ENCODE results near the gene SLC40A1.

SLC40A1 gene

DNA sequence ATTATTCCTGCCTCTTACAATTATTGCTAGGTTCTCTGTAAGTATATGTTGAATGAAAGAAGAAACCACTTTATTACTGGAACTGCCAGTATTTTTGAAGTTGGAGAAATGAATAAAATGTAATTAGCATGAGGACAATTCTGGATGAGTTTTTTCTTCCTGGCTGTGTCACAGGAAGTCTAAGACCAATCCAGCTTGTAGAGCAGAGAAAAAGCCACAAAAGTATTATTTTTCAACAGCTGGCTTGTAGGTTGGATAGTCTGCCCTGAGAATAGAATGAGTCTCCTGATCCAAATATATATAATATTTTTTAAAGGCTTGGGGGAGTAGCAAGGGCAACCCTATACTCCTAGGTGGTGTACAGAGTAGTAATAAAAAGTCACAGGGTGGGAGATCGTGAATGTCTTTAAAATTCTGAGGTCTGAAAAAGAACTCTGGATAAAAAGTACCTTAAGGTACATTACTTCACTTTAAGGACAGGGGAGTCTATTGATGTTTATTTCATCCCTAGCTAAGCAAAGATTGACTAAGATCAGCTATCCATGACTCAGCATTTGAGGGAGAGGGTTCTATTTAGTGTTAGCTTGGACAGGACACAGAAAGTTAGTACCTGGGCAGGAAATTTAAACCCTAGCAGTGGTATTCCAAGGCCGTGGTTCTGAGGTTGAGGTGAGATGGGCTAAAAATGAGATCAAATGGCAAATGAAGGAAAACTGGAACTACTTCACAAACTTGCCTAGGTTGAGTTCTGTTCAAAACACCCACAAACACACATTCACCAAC is 31.7 kb downstream of the SLC40A1 start:
- no peak overlapping the region for H3K4me3 ChIP-seq (ENCODE audit: low read depth, low read length)
- no peak for DNase-seq (ENCODE audit: low read depth)

DNA sequence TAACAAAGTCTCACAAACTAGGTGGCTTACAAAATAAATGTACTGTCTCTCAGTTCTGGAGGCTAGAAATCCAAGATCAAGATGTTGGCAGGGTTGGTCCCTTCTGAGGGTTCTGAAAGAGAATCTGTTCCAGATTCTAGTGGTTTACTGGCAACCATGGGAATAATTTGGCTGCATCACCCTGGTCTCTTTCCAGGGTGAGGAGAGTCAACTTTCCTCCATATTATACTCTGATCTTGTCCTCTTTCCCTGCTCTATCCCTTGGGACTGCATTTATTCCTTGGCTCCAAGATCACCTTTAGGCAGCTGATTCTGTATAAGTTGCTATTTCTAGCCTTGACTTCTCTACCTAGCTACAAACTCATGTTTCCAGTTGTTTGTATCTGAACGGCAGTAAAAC is 35.2 kb downstream of the SLC40A1 start:
- DNase-seq (ENCODE audit: low read depth): no peak
- no peak overlapping the region for H3K4me3 ChIP-seq (ENCODE audit: low read depth, low read length)

DNA sequence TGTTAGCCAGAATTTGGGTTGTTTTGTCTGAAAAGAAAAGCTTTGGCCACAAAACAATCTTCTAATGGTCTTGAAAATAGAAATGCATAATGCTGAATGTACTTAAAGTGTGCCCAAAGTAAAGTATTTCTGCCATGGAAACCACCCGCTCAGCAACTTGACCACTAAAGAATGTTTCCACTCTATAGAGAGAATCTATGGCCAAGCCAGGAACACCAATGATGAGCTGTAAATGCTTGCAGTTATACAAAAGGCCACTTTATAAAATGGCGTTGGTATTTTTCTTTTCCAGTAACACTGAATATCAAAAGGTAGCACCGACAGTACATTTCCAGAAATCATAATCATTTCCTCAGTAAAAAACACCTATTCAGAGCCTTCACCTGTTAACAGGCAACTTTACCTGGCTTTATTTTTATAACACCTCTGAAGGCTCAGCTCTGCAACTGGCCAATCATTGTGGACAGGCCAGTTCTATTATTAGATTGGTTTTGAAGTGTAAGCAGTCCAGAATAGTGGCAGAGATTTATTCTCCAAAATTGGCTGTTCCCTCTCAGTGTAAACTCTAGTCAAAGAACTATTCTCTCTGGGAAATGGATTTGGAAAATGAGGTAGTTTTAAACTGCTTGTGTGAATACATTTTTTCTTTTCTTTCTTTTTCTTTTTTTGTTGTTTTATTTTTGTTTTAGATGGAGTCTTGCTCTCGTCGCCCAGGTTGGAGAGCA is 36.1 kb downstream of the SLC40A1 start:
- no peak overlapping the region for H3K4me3 ChIP-seq (ENCODE audit: low read depth, low read length)
- no peak for DNase-seq (ENCODE audit: low read depth)

DNA sequence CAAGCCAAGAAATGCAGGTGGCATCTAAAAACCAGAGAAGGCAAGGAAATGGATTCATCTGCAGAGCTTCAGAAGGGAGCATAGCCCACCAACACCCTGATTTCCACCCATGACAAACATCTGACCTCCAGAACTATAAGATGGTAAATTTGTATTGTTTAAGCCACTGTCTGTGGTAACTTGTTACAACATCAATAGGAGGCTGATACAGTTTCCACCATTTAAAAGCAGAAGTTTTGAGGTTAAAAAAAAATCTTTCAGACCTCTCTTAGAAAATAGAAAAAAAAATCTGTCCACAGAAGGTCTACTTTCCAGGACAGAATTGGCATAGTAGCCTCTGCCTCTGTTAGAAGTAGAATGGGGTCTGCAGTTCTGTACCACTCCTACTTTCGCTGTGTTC is 37.2 kb downstream of the SLC40A1 start:
- no peak for DNase-seq (ENCODE audit: low read depth)
- no peak overlapping the region for H3K4me3 ChIP-seq (ENCODE audit: low read depth, low read length)

DNA sequence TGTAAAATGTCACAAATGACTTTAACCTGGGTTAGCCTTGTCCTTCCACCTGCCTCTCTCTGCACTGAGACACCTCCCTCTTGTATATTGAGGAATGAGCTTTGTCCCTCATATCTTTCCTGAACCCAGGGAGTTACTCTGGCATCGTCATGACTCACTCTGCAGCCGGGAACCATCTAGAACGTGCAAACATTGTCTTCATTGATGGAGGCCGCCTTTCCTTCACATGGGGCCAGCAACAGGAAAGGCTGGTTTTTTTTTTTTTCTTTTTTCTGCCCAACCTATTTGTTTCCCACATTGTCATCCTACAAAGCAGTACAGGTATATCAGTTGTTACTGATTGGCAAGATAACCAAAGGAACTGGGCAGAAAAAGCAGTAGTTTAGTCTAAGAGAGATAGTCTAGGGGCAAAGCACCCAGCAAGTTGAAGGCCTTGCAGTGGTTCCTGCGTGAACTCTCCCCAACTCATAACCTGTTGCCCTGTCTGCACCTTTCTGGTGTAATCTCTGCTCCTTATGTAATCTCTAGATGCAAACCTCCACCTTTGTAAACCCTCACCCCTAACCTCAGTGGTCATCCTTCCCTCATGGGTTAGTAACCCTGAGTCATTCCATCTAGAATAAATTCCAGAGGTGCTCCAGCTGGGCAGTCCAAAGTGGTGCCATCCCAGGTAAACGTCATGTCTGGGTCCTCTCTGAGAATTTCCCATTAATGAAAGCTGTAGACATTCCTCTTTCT is 38.3 kb downstream of the SLC40A1 start:
- no peak overlapping the region for H3K4me3 ChIP-seq (ENCODE audit: low read depth, low read length)
- no peak for DNase-seq (ENCODE audit: low read depth)

DNA sequence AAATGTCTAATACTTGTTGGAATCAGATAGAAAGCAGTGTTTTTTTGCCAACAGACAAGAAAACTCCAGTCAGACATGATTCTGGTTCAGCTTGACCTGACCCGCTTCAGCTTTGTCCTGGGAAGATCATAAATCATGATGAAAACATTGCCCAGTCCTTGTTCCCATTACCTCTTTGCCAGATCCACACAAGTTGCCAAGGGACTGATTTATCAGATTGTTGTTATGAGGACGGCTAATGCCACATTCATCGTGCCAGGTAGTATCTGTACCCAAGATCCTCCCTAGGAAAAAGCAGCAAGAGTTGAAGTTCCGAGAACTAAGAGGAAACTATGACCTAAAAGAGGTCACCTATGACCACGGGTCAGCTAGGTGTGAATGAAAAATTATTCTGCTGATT is 39.0 kb downstream of the SLC40A1 start:
- DNase-seq (ENCODE audit: low read depth): no peak
- H3K4me3 ChIP-seq (ENCODE audit: low read depth, low read length): no peak overlapping the region

DNA sequence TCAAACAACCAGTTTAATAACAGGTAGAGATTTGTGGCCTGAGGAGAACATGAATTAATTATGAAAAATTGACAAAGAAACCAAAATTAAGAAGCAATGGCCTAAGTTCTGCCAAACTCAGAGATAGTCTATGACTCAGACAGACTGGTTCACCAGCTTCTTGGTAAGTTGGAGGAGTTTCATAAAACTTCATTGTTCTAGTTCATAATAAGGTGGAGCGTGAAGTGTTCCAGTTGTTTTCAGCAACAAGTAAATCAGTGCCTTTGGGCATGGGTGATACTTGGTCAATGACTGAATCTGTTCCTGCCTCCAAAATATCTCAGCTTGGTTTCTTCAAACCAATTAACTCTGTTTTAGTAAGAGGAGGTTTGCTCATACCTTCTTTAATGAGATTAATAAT is 40.0 kb downstream of the SLC40A1 start:
- no peak for DNase-seq (ENCODE audit: low read depth)
- H3K4me3 ChIP-seq (ENCODE audit: low read depth, low read length): no peak overlapping the region

DNA sequence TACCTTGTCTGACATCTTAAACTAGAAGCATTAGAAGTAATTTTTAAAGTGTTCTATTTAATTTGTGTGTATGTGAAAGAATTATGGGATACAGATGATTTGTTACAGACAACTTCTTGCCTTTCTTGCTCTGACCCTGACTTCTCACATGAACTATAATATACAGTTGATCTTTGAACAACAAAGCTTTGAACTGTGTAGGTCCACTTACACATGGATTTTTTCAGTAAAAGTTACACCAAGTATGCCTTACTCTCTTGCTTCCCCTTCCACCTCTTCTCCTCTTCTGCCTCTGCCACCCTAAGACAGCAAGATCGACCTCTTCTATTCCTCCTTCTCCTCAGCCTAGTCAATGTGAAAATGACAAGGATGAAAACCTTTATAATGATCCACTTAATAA is 42.2 kb downstream of the SLC40A1 start:
- H3K4me3 ChIP-seq (ENCODE audit: low read depth, low read length): no peak overlapping the region
- DNase-seq (ENCODE audit: low read depth): no peak

DNA sequence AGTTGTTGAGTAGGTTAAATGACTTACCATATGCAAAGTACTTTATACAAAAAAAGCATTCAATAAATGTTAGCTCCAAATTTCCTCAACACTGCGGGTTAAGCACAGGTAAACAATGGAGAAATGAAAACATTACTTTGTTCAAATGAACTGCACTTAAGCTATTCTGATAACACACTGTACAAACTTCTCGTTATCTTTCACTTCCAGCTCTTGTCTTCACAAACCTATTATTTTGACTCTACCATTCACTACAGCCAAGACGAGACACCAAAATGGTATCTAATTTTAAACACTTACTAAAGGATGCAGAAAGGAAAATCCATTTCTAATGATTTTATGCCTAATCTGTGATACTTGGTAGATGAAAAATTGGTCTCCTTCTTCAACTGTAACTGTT is 43.8 kb downstream of the SLC40A1 start:
- DNase-seq (ENCODE audit: low read depth): no peak
- H3K4me3 ChIP-seq (ENCODE audit: low read depth, low read length): no peak overlapping the region

DNA sequence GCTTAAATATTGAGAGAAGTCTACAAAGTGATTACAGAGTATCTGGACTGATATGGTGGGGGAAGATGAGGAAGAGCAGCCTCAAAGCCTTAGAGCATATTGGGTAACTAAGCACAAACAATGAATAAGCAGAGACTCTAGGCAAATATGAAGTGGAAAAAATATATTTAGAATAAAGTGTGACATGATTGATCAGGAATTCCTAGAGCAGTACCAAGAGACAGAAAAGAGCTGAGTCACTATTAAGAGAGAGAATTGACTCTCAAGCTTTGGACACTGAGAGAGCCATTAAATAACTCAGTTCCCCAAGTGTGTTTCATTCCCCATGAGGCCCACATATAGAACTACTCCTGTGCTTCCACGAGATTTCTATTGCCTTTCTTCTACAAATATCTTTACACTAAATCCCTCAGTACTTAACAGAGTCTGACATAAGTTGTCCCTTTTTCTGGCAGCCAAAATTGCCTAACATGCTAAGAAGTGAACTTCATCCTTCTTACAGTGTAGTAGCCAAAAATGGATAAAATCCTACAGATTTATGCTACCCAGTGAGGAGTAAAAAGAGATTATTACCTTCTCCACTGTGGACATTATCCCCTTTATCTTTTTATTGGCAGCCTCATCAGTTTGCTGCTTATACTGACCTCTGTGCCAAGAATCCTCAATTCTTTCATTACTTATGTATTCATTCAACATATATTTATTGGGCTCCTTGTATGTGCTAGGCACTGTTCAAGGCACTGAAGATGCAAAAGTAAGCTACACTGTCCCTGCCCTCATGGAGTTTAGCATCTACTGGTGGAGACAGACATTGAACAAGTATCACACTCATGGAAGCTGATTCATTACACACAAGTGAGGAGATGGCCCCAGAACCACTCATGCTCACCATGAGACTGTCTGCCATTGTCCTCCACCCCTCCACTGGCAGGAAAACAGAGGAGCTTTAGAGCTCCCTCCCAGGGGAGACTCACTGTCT is 45.4 kb downstream of the SLC40A1 start:
- H3K4me3 ChIP-seq (ENCODE audit: low read depth, low read length): no peak overlapping the region
- DNase-seq (ENCODE audit: low read depth): peak; percentile 53

DNA sequence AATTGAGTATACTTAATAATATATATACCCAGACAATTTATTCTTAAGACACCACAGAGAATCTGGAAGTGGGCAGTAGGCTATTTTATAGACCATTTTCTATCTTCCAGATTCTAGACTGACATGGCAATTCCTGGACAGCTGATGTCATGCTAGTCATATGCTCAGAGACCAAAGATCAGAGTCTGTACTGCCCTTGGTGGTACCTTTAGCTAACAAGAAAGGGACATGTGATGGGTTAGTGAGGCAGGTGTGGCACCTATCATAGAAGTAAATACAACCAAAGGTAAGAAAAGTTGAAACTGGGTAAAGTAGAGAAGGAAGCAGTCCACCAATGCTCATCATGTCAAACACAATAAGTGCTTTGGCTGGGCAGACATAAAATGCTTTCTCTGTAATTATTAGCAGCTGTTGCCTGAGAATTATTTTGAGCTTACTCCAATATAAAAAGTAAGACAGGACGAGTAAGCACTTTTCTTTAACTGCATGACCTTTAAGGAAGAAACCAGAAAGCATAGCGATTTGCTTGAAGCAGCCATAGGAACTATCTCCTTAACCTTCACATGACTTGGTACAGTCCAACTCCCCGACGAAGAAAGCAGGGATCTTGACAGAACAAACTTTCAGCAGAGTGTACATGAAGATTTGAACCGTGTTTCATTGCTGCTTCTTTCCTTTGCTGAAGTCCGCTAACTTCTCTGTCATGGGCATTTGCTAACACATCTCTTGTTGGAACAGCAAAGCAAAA is 47.1 kb downstream of the SLC40A1 start:
- DNase-seq (ENCODE audit: low read depth): no peak
- H3K4me3 ChIP-seq (ENCODE audit: low read depth, low read length): no peak overlapping the region

DNA sequence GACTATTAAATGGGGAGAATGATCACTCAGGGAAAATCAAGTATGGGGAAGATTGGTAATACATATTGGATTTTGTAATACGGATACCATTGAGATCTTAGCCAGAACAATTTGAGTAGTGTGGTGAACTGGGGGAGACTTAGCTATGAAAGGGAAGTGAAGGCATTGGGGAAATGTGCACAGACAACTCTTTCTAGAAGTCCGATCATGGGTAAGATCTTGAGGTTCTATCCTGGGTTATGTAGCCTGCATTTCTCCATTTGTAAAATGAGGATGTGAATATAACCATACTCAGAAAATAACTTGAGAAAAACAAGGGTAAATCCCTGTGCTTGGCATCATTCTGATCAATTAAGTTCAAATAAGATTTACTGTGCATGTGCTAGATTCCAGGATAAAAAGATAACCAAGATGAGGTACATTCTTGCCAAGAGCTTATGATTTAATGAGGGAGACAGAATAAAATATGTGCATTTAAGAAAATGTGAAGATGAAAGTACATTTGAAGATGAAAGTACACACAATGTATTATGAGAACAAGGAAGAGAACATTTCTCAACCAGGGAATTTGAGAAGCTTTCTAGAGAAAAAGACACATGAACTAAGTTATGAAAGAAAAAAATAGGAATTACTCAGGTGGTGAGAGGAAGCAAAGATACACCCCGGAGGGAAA is 49.5 kb downstream of the SLC40A1 start:
- DNase-seq (ENCODE audit: low read depth): no peak
- H3K4me3 ChIP-seq (ENCODE audit: low read depth, low read length): no peak overlapping the region

DNA sequence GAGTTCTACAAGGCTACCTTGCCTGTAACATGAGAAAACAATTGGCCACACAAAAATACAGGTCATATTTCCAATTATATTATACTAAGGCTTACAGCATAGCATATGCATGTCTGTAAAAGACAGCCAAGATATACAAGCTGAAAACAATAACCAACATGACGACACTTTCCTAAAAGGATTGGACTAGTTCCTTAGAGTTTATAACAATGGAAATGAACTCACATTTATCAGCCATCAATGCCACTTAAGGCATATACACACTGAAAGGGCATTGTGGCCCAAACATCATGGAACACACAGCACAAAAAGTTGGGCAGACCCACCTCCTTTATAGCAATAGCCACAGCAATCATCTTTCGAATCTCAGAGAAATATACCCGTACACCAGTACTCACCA is 52.0 kb downstream of the SLC40A1 start:
- DNase-seq (ENCODE audit: low read depth): no peak
- H3K4me3 ChIP-seq (ENCODE audit: low read depth, low read length): no peak overlapping the region

DNA sequence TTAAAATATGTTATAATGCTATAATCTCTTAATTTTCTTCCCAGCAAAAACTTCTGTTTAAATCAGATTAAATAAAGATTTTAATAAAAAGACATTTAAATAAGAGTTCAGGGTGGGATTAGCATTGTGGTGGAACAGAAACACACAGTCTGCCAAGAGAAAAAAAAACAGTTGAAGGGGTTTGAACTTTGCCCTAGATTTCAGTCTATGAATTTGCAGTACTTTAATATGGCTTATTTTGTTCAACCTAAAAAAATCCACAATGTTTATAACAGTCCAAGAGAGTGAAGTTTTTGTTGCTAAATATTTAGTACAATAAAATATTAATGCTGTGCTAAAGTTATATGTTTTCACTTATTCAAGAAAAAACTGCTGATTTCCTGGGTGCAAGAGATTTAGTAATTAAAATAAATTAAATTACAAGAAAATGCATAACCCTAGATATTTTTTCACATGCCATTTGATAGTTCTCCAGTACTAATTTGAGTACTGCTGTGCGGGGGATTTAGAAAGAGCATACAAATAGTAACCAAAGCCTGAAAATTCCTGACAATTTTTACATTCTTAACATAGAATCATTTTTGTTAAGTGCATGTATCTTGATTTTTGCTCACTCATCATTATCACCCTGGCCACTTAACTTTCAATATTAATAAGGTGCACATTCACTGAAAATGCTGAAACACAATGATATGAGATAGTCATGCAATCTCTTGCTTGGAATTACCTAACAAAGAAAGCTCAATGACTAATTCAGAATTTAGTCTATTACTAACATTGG is 52.6 kb downstream of the SLC40A1 start:
- no peak for DNase-seq (ENCODE audit: low read depth)
- H3K4me3 ChIP-seq (ENCODE audit: low read depth, low read length): no peak overlapping the region

DNA sequence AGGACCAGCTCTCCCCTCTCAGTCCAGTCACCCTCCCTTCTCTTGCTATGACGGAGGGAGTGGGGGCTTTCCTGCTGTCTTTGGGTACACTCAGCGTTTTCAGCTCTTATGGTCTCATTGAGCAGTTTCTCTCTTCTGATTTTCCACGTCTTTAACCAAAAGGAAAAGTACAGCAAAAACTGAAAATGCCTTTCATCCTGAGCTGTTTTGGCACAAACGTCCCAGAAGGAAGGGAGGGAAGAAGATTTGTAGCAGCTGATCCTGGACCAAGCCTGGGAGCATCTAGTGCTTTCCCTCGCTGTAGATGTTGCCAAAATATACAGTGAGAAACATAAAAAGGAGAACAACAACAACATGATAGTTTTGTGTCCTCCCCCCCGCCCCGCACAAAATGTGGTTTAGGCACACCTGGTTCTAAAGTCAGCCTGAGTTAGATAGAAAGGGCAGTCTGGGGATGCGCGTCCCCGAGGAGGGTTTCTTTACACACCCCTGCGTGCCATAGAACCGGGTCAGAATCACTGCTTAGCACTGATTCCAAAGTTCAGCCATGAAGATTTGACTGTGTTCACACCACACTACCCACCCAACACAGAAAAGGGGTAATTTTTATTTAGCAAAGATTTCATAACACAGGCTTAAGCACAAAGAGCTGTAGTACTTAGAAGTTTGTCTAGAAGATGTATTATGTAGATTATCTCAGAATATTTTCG is 53.4 kb downstream of the SLC40A1 start:
- H3K4me3 ChIP-seq (ENCODE audit: low read depth, low read length): no peak overlapping the region
- DNase-seq (ENCODE audit: low read depth): no peak

DNA sequence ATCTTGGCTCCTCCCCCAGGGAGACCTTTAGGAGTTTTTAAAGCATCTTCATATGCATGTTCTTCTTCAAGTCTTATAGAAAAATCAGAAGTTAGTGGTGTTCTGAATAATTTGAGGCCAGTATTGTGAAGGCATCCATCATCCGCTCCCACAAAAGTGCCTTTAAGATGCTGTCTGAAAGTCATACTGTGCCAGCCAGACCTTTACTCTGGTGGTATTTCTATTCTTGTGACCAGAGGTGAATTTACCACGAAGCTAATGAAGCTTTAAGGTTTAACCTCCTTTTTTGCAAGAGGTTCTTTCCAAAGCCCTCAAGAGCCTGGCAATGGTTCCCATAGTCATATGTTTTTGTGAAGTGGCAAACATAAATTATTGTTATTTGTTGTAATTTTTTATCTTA is 54.3 kb downstream of the SLC40A1 start:
- no peak for DNase-seq (ENCODE audit: low read depth)
- H3K4me3 ChIP-seq (ENCODE audit: low read depth, low read length): no peak overlapping the region

DNA sequence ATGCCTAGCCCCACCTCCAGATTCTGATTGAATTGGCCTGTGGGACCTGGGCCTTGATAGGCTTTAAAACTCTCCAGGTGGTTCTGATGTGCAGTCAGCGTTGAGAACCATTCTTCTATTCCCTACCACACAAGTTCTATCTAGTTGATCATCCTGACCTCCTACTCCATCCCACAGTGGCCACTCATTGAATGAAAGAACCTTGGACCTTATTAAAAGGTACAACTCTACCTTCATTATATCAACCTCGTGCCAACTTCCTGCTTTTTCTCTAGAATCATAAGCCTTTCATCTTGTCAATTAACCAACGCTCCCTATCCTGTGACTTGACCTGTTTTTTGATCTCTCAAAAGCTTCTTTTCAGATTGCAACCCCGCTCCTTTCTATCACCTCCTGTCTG is 55.8 kb downstream of the SLC40A1 start:
- DNase-seq (ENCODE audit: low read depth): no peak
- no peak overlapping the region for H3K4me3 ChIP-seq (ENCODE audit: low read depth, low read length)
